Peyer's patch (tissue), 4 donors: ENCODE results near the gene MKNK1.

Experiments
- POLR2A ChIP-seq, 2 donors: fragments of 450-650 bp; IDR thresholded peaks; one replicate each; pipeline ENCODE4 v1.5.1; 2017; ENCODE audit warnings: antibody characterized with exemption in 2 of 2, mild to moderate bottlenecking in 2 of 2, moderate library complexity in 2 of 2
- TF ChIP-seq, protein P1 (sequence below), 6 experiments: fragments of 450-650 bp in 4 of 6; fragments of 200-600 bp in 2 of 6; sonication (generic) in 1 of 6; IDR thresholded peaks; one replicate each; pipeline ENCODE4 v1.5.1; 2017 to 2019; ENCODE audit warnings: antibody characterized with exemption in 6 of 6, mild to moderate bottlenecking in 3 of 6, moderate library complexity in 1 of 6

DNA sequence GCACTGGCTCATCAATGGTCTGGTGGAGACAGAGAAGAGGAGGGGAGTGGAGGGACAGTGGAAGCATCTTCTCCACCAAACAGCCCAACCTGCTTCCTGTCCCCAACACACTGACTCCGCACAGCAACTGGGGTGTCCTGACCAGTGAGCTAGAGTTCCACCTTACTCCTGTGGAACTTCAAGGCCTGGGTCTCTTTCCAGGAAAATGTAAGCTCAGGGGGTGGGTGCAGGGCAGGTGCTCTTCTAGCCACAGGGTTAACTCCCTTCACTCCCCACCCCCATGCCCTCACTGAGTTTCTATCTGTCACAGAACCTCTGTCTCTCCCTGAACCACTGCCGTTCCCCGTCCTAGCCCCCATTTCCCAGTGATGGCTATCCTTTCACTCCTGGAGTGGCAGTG lies 11.7 kb upstream of the MKNK1 start:
- TF ChIP-seq, protein P1, sequence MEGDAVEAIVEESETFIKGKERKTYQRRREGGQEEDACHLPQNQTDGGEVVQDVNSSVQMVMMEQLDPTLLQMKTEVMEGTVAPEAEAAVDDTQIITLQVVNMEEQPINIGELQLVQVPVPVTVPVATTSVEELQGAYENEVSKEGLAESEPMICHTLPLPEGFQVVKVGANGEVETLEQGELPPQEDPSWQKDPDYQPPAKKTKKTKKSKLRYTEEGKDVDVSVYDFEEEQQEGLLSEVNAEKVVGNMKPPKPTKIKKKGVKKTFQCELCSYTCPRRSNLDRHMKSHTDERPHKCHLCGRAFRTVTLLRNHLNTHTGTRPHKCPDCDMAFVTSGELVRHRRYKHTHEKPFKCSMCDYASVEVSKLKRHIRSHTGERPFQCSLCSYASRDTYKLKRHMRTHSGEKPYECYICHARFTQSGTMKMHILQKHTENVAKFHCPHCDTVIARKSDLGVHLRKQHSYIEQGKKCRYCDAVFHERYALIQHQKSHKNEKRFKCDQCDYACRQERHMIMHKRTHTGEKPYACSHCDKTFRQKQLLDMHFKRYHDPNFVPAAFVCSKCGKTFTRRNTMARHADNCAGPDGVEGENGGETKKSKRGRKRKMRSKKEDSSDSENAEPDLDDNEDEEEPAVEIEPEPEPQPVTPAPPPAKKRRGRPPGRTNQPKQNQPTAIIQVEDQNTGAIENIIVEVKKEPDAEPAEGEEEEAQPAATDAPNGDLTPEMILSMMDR (IDR thresholded peaks at IDR 0.05), result no peak
- TF ChIP-seq POLR2A (IDR thresholded peaks at IDR 0.05), result no peak
